Heart left ventricle (tissue), 13 donors: ENCODE data around the gene HIGD1C.

ENCODE experiments used
- POLR2A ChIP-seq, 2 donors: fragments of 450-650 bp; IDR thresholded peaks; one replicate each; pipeline ENCODE4 v1.6.1; 2017; ENCODE audit warnings: antibody characterized with exemption in 2 of 2, mild to moderate bottlenecking in 2 of 2, moderate library complexity in 2 of 2
- TF ChIP-seq, protein P1 (sequence below), 12 donors: fragments of 200-600 bp; sonication (generic) in 4 of 12; IDR thresholded peaks; one replicate each; pipeline versions ENCODE4 v1.5.0 to v1.8.0; 2018 to 2022; ENCODE audit warnings: antibody characterized with exemption in 12 of 12, mild to moderate bottlenecking in 5 of 12
- donor health status: ischemic (EF 13 %, LVEDD 7.1; RV severe dilation, severe dysfunction).
- donor health status: DM: no; HTN: yes; CAD: no.
- donor health status: DM: no; HTN: no; CAD: no.
- donor health status: ischemic (EF 25% LVEDD 6.9; RV normal size, moderate dysfunction).
- donor health status: ischemic (EF 25% LVEDD 5.7; RV mildly dilated, moderate dysfunction).
- donor health status: ischemic (EF 35%, LVEDD 5.7; RV mildly dilated, moderate dysfunction).
- donor health status: nonischemic (EF 11% LVEDD 7.7; RV severe dilation, severe dysfunction).
- donor health status: DM: yes; HTN: yes; CAD: no.
- donor health status: PGD.
- donor health status: ischemic (EF 29% LVEDD 5.4; RV normal size, mild dysfunction).
- donor health status: nonischemic (EF 23%, LVEDD 6.1; RV moderate dilation, normal function).

DNA sequence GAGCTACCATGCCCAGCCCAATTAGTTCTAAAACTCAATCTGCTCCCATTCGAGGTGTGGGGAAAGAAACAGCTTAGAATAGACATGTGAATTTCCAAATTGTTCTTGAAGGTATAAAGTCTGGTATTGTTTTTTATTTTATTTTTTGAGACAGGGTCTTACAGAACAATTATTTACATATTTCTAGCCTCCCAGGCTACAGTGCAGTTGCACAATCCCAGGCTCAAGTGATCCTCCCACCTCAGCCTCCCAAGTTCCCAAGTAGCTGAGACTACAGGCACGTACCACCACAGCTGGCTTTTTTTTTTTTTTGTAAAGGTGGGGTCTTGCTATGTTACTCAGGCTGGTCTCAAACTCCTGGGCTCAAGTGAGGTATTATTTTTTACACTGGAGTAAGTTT lies 67.6 kb downstream of the HIGD1C start:
- TF ChIP-seq, protein P1, sequence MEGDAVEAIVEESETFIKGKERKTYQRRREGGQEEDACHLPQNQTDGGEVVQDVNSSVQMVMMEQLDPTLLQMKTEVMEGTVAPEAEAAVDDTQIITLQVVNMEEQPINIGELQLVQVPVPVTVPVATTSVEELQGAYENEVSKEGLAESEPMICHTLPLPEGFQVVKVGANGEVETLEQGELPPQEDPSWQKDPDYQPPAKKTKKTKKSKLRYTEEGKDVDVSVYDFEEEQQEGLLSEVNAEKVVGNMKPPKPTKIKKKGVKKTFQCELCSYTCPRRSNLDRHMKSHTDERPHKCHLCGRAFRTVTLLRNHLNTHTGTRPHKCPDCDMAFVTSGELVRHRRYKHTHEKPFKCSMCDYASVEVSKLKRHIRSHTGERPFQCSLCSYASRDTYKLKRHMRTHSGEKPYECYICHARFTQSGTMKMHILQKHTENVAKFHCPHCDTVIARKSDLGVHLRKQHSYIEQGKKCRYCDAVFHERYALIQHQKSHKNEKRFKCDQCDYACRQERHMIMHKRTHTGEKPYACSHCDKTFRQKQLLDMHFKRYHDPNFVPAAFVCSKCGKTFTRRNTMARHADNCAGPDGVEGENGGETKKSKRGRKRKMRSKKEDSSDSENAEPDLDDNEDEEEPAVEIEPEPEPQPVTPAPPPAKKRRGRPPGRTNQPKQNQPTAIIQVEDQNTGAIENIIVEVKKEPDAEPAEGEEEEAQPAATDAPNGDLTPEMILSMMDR (IDR thresholded peaks at IDR 0.05): no peak
- no peak for TF ChIP-seq POLR2A (IDR thresholded peaks at IDR 0.05)
